Tibial artery (tissue), 4 donors: ENCODE results near the gene METTL18.
"Not testable (repeated sequence)": the region's sequence is repeated elsewhere in the genome, so short reads cannot be mapped to it uniquely, and the experiment has no call there.

Source experiments
- DNase-seq, 2 donors: peaks; one replicate each; pipeline ENCODE4 v3.0.0-alpha.2; 2019
- H3K27ac ChIP-seq, 2 donors: fragments of 200-600 bp; sonication (generic) in 1 of 2; 1 replicate in 1 of 2; 2 replicates in 1 of 2; pipeline ENCODE4 v1.5.1; 2018 to 2019; ENCODE audit warnings: mild to moderate bottlenecking in 1 of 2
- H3K27me3 ChIP-seq, 2 donors: fragments of 200-600 bp; sonication (generic) in 1 of 2; one replicate each; pipeline versions ENCODE4 v1.5.1 to v1.6.0; 2016 to 2019
- H3K36me3 ChIP-seq, 3 donors: fragments of 200-600 bp; sonication (generic) in 2 of 3; one replicate each; pipeline ENCODE4 v1.5.1; 2016 to 2019; ENCODE audit warnings: mild to moderate bottlenecking in 2 of 3
- H3K4me1 ChIP-seq, 4 donors: fragments of 200-600 bp; sonication (generic) in 2 of 4; 1 replicate in 3 of 4; 2 replicates in 1 of 4; pipeline ENCODE4 v1.5.1; 2016 to 2019
- H3K4me3 ChIP-seq, 2 donors: fragments of 200-600 bp; sonication (generic) in 1 of 2; 1 replicate in 1 of 2; 2 replicates in 1 of 2; pipeline ENCODE4 v1.5.1; 2018 to 2019; ENCODE audit warnings: mild to moderate bottlenecking in 2 of 2
- H3K9me3 ChIP-seq, 3 donors: fragments of 200-600 bp; sonication (generic) in 1 of 3; one replicate each; pipeline ENCODE4 v1.5.1; 2016 to 2019
- intact Hi-C: fragments of 100-400 bp; cut with DNase I; formaldehyde crosslinking; loops from one replicate; pipeline ENCODE4 v1.15.0; 2023; ENCODE audit warnings: low total_unique reads
- TF ChIP-seq, protein P1 (sequence below), 2 experiments: fragments of 200-600 bp in 1 of 2; fragments of 450-650 bp in 1 of 2; IDR thresholded peaks; one replicate each; pipeline ENCODE4 v1.5.1; 2017 to 2019; ENCODE audit warnings: antibody characterized with exemption in 2 of 2, mild to moderate bottlenecking in 1 of 2, moderate library complexity in 1 of 2

Gene METTL18

DNA sequence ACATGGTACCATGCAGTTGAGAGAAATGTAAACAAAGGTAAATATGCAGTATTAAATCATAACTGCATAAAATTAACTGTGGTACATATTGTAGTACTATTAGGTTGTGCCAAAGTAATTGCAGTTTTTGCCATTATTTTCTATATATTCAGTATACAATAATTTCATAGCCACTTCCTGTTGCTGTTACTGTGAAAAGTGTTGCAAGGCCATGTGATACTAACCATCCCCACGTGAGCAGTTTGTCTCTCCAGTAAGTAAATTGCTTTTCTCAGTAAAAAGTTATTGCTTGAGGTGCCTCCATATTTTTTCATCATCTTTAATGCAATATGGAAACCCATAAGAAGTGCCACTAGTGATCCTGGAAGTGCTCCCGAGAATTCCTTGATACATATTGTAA, 19.6 kb upstream of the METTL18 start:
- intact Hi-C loops, result no loop called here
- H3K27ac ChIP-seq, result no peak overlapping the region
- no peaks in the 10 kb centered on the region for H3K4me1 ChIP-seq
- H3K27me3 ChIP-seq, result no peaks in the 10 kb centered on the region
- TF ChIP-seq, protein P1, sequence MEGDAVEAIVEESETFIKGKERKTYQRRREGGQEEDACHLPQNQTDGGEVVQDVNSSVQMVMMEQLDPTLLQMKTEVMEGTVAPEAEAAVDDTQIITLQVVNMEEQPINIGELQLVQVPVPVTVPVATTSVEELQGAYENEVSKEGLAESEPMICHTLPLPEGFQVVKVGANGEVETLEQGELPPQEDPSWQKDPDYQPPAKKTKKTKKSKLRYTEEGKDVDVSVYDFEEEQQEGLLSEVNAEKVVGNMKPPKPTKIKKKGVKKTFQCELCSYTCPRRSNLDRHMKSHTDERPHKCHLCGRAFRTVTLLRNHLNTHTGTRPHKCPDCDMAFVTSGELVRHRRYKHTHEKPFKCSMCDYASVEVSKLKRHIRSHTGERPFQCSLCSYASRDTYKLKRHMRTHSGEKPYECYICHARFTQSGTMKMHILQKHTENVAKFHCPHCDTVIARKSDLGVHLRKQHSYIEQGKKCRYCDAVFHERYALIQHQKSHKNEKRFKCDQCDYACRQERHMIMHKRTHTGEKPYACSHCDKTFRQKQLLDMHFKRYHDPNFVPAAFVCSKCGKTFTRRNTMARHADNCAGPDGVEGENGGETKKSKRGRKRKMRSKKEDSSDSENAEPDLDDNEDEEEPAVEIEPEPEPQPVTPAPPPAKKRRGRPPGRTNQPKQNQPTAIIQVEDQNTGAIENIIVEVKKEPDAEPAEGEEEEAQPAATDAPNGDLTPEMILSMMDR (IDR thresholded peaks at IDR 0.05), result no peak
- no peak overlapping the region for H3K4me3 ChIP-seq
- no peaks in the 10 kb centered on the region for H3K9me3 ChIP-seq
- H3K36me3 ChIP-seq, result peaks cover 0 to 6% (median 0%) of the 10 kb centered on the region in 3 donors
- no peak for DNase-seq

- TF ChIP-seq, protein P1 (IDR thresholded peaks at IDR 0.05), result no peak
- no peaks in the 10 kb centered on the region for H3K27me3 ChIP-seq
- H3K4me3 ChIP-seq, result no peak overlapping the region
- no peak for DNase-seq
- H3K36me3 ChIP-seq, result peaks cover 0 to 13% (median 0%) of the 10 kb centered on the region in 3 donors
- intact Hi-C loops, result no loop called here
- no peaks in the 10 kb centered on the region for H3K9me3 ChIP-seq
- H3K27ac ChIP-seq, result no peak overlapping the region
- H3K4me1 ChIP-seq, result no peaks in the 10 kb centered on the region
These were observed 17.4 kb upstream of the METTL18 start for GRCh38 chr1:169812131-169812530.

DNA sequence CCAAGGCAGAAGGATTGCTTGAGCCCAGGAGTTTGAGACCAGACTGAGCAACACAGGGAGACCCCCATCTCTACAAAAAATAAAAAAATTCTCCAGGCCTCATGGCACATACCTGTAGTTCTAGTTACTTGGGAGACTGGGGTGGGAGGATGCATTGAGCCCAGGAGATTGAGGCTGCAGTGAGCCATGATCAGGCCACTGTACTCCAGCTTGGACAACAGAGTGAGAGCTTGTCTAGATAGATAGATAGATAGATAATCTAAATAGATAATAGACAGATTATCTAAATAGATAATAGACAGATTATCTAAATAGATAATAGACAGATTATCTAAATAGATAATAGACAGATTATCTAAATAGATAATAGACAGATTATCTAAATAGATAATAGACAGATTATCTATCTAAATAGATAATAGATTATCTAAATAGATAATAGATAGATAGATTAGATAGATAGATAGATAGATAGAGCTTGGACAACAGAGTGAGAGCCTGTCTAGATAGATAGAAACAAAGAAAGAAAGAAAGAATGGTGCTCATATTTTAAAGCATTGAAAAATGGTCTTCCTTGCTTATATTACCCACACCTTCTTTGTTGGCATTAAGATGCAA, 16.8 kb upstream of the METTL18 start:
- H3K27ac ChIP-seq, intact Hi-C loops, H3K4me3 ChIP-seq, H3K27me3 ChIP-seq, H3K4me1 ChIP-seq, DNase-seq, H3K9me3 ChIP-seq: not testable (repeated sequence)
- peaks cover 0 to 19% (median 0%) of the 10 kb centered on the region in 3 donors for H3K36me3 ChIP-seq

DNA sequence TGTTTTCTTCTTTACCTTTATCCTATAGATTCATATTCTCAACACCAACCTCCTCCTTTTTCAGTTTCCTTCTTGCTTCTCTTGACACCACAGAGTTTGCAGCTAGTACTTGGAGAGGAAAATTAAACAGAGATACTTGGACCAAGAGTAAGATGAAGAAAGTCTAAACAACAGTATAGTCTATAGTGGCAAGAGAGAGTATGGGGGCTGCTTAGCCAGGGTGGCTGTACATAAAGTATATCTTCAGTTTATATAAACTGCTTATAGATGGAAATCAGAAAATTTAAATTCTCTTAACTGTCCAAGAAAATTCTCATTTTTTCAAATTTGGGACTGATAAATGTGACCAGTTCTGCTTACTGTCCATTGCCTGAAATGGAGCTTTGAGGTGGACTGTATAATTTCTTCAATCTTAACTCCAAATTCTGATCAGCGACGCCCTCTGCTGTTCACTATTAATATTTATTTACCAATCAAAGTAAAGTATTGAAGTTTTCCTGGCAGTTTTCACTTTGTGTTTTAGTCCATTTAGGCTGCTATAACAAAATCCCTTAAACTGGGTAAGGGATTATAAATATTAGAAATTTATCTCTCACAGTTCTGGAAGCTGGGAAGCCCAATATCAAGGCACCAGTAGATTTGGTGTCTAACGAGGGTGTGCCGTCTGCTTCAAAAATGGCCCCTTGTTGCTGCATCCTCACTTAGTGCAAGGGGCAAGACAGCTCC, 14.8 kb upstream of the METTL18 start:
- intact Hi-C loops, result no loop called here
- Histone ChIP-seq H3K9me3 (no peaks in the 10 kb centered on the region), H3K4me3 (no peak overlapping the region), H3K4me1 (no peaks in the 10 kb centered on the region), H3K27me3 (no peaks in the 10 kb centered on the region), H3K36me3 (peaks cover 4 to 30% (median 6%) of the 10 kb centered on the region in 3 donors), H3K27ac (no peak overlapping the region)
- DNase-seq, result no peak
- TF ChIP-seq, protein P1 (IDR thresholded peaks at IDR 0.05), result peak; percentile 49 to 57

DNA sequence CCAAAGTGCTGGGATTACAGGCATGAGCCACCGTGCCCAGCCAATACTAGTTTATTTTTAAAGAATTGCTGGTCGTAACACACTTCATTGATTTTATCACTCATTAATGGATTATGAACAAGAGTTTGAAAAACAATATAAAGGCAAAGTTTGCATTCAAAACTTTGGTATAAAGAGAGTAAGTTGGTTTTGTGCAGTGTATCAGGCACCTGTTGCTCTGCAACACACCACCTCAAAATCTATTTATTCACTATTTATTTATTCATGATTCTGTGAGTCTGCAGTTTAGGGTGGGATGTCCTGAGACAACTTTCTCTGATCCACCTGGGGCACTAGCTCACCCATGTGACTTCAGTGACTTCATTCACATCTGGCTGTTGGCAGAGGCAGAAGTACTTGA, 10.2 kb upstream of the METTL18 start:
- Histone ChIP-seq H3K27me3 (no peaks in the 10 kb centered on the region), H3K4me3 (no peak overlapping the region), H3K9me3 (no peaks in the 10 kb centered on the region), H3K4me1 (no peaks in the 10 kb centered on the region), H3K36me3 (peaks cover 4 to 38% (median 12%) of the 10 kb centered on the region in 3 donors), H3K27ac (no peak overlapping the region)
- TF ChIP-seq, protein P1 (IDR thresholded peaks at IDR 0.05), result no peak
- intact Hi-C loops, result no loop called here
- DNase-seq, result no peak

- H3K27ac ChIP-seq, result no peak overlapping the region
- no peaks in the 10 kb centered on the region for H3K4me1 ChIP-seq
- TF ChIP-seq, protein P1 (IDR thresholded peaks at IDR 0.05), result no peak
- H3K36me3 ChIP-seq, result peaks cover 4 to 31% (median 12%) of the 10 kb centered on the region in 3 donors
- intact Hi-C loops, result no loop called here
- no peaks in the 10 kb centered on the region for H3K9me3 ChIP-seq
- DNase-seq, result no peak
- no peaks in the 10 kb centered on the region for H3K27me3 ChIP-seq
- no peak overlapping the region for H3K4me3 ChIP-seq
These were observed 8.2 kb upstream of the METTL18 start for GRCh38 chr1:169802888-169803287.
